ENCODE data around the gene ZBTB46. TPM values are rescaled to one million over a fixed set of nuclear protein-coding genes. Genes with fewer than 3 reads are reported as not detected.
A peak's percentile ranks its signal among the peaks of the same experiment; 100 is the strongest.
"Not testable (repeated sequence)": the region's sequence is repeated elsewhere in the genome, so short reads cannot be mapped to it uniquely, and the experiment has no call there.

ZBTB46 gene
- total and polyA plus RNA-seq, 4 donors, result 0.50 to 22.7 (median 9.7) TPM

GRCh38 chr20:63734946-63735858 lies 95.9 kb downstream of the ZBTB46 start:
- peak; percentile 54 to 67 for DNase-seq
- intact Hi-C loops (cut with DNase I), result no loop called here

GRCh38 chr20:63734111-63734945 lies 96.7 kb downstream of the ZBTB46 start:
- no peaks in the 10 kb centered on the region for H3K9me3 ChIP-seq (ENCODE audit: control insufficient read depth, low read length)
- no peaks in the 10 kb centered on the region for H3K36me3 ChIP-seq (ENCODE audit: control insufficient read depth in 1 of 2, insufficient read depth in 2 of 2, low read length in 1 of 2)
- no peaks in the 10 kb centered on the region for H3K27me3 ChIP-seq (ENCODE audit: control insufficient read depth in 1 of 2, insufficient read depth in 2 of 2, low read length in 1 of 2)
- intact Hi-C loops (cut with DNase I), result no loop called here
- WGBS, 2 donors, result 90 to 92% methylated on average over 25 of the region's 25 CpGs
- no peaks in the 10 kb centered on the region for H3K4me1 ChIP-seq (ENCODE audit: control insufficient read depth in 1 of 2, insufficient read depth in 2 of 2, low read length in 2 of 2)
- DNase-seq (no peak), ATAC-seq (ENCODE audit: low FRiP score) (no peak)
- no peak overlapping the region for H3K27ac ChIP-seq (ENCODE audit: low read depth in 1 of 2, low read length in 2 of 2)
- H3K4me3 ChIP-seq (ENCODE audit: low read length in 2 of 2), result no peak overlapping the region

More at GRCh38 chr20:63734946-63735858, 95.9 kb downstream of the ZBTB46 start:
- WGBS, 2 donors, result 92% methylated on average over 44 to 48 of the region's 48 CpGs
- Histone ChIP-seq H3K4me1 (ENCODE audit: control insufficient read depth in 1 of 2, insufficient read depth in 2 of 2, low read length in 2 of 2) (no peaks in the 10 kb centered on the region), H3K4me3 (ENCODE audit: low read length in 2 of 2) (no peak overlapping the region), H3K27me3 (ENCODE audit: control insufficient read depth in 1 of 2, insufficient read depth in 2 of 2, low read length in 1 of 2) (no peaks in the 10 kb centered on the region), H3K9me3 (ENCODE audit: control insufficient read depth, low read length) (no peaks in the 10 kb centered on the region), H3K27ac (ENCODE audit: low read depth in 1 of 2, low read length in 2 of 2) (no peak overlapping the region), H3K36me3 (ENCODE audit: control insufficient read depth in 1 of 2, insufficient read depth in 2 of 2, low read length in 1 of 2) (no peaks in the 10 kb centered on the region)
- ATAC-seq (ENCODE audit: low FRiP score), result no peak

GRCh38 chr20:63733579-63734081 lies 97.4 kb downstream of the ZBTB46 start:
- Histone ChIP-seq H3K36me3 (ENCODE audit: control insufficient read depth in 1 of 2, insufficient read depth in 2 of 2, low read length in 1 of 2) (no peaks in the 10 kb centered on the region), H3K27me3 (ENCODE audit: control insufficient read depth in 1 of 2, insufficient read depth in 2 of 2, low read length in 1 of 2) (no peaks in the 10 kb centered on the region), H3K27ac (ENCODE audit: low read depth in 1 of 2, low read length in 2 of 2) (no peak overlapping the region), H3K4me1 (ENCODE audit: control insufficient read depth in 1 of 2, insufficient read depth in 2 of 2, low read length in 2 of 2) (no peaks in the 10 kb centered on the region), H3K9me3 (ENCODE audit: control insufficient read depth, low read length) (no peaks in the 10 kb centered on the region), H3K4me3 (ENCODE audit: low read length in 2 of 2) (no peak overlapping the region)
- intact Hi-C loops (cut with DNase I), result no loop called here
- ATAC-seq (ENCODE audit: low FRiP score) (no peak), DNase-seq (no peak)
- 93% methylated on average over 18 of the region's 18 CpGs for WGBS, 2 donors

GRCh38 chr20:63733117-63733516 lies 97.9 kb downstream of the ZBTB46 start:
- intact Hi-C loops (cut with DNase I), result no loop called here
- DNase-seq, result no peak
- H3K4me1 ChIP-seq (ENCODE audit: control insufficient read depth in 1 of 2, insufficient read depth in 2 of 2, low read length in 2 of 2), result no peaks in the 10 kb centered on the region
- no peaks in the 10 kb centered on the region for H3K27me3 ChIP-seq (ENCODE audit: control insufficient read depth in 1 of 2, insufficient read depth in 2 of 2, low read length in 1 of 2)
- no peak for ATAC-seq (ENCODE audit: low FRiP score)
- H3K4me3 ChIP-seq (ENCODE audit: low read length in 2 of 2), result no peak overlapping the region
- no peaks in the 10 kb centered on the region for H3K36me3 ChIP-seq (ENCODE audit: control insufficient read depth in 1 of 2, insufficient read depth in 2 of 2, low read length in 1 of 2)
- WGBS, 2 donors, result 92% methylated on average over 13 of the region's 13 CpGs
- H3K27ac ChIP-seq (ENCODE audit: low read depth in 1 of 2, low read length in 2 of 2), result no peak overlapping the region
- H3K9me3 ChIP-seq (ENCODE audit: control insufficient read depth, low read length), result no peaks in the 10 kb centered on the region

- 86 to 88% methylated on average over 37 to 38 of the region's 38 CpGs for WGBS, 2 donors
- intact Hi-C loops (cut with DNase I), result no loop called here
- Histone ChIP-seq H3K36me3 (ENCODE audit: control insufficient read depth in 1 of 2, insufficient read depth in 2 of 2, low read length in 1 of 2) (no peaks in the 10 kb centered on the region), H3K9me3 (ENCODE audit: control insufficient read depth, low read length) (no peaks in the 10 kb centered on the region), H3K4me1 (ENCODE audit: control insufficient read depth in 1 of 2, insufficient read depth in 2 of 2, low read length in 2 of 2) (no peaks in the 10 kb centered on the region), H3K27me3 (ENCODE audit: control insufficient read depth in 1 of 2, insufficient read depth in 2 of 2, low read length in 1 of 2) (no peaks in the 10 kb centered on the region), H3K27ac (ENCODE audit: low read depth in 1 of 2, low read length in 2 of 2) (no peak overlapping the region), H3K4me3 (ENCODE audit: low read length in 2 of 2) (no peak overlapping the region)
- no peak for ATAC-seq (ENCODE audit: low FRiP score)
- DNase-seq, result no peak
Observed at GRCh38 chr20:63732118-63733095, 98.7 kb downstream of the ZBTB46 start.

- WGBS, 2 donors, result 58 to 78% methylated on average over 4 to 5 of the region's 5 CpGs
Observed at GRCh38 chr20:63731410-63731809, 99.7 kb downstream of the ZBTB46 start.

GRCh38 chr20:63730189-63730733 lies 100.8 kb downstream of the ZBTB46 start:
- H3K4me1 ChIP-seq (ENCODE audit: control insufficient read depth in 1 of 2, insufficient read depth in 2 of 2, low read length in 2 of 2); DNase-seq; H3K27ac ChIP-seq (ENCODE audit: low read depth in 1 of 2, low read length in 2 of 2); H3K4me3 ChIP-seq (ENCODE audit: low read length in 2 of 2); H3K36me3 ChIP-seq (ENCODE audit: control insufficient read depth in 1 of 2, insufficient read depth in 2 of 2, low read length in 1 of 2); H3K9me3 ChIP-seq (ENCODE audit: control insufficient read depth, low read length); ATAC-seq (ENCODE audit: low FRiP score); intact Hi-C loops (cut with DNase I); H3K27me3 ChIP-seq (ENCODE audit: control insufficient read depth in 1 of 2, insufficient read depth in 2 of 2, low read length in 1 of 2): not testable (repeated sequence)
- 93 to 94% methylated on average over 18 of the region's 18 CpGs for WGBS, 2 donors

More at GRCh38 chr20:63731410-63731809, 99.7 kb downstream of the ZBTB46 start:
- Histone ChIP-seq H3K9me3 (ENCODE audit: control insufficient read depth, low read length) (no peaks in the 10 kb centered on the region), H3K4me1 (ENCODE audit: control insufficient read depth in 1 of 2, insufficient read depth in 2 of 2, low read length in 2 of 2) (no peaks in the 10 kb centered on the region), H3K27ac (ENCODE audit: low read depth in 1 of 2, low read length in 2 of 2) (no peak overlapping the region), H3K4me3 (ENCODE audit: low read length in 2 of 2) (no peak overlapping the region), H3K27me3 (ENCODE audit: control insufficient read depth in 1 of 2, insufficient read depth in 2 of 2, low read length in 1 of 2) (no peaks in the 10 kb centered on the region), H3K36me3 (ENCODE audit: control insufficient read depth in 1 of 2, insufficient read depth in 2 of 2, low read length in 1 of 2) (no peaks in the 10 kb centered on the region)
- DNase-seq, result no peak
- intact Hi-C loops (cut with DNase I), result no loop called here
- ATAC-seq (ENCODE audit: low FRiP score), result no peak

Measured in aorta (tissue), 5 donors.